HCT116 (cell line): ENCODE data around the gene SLC24A3. TPM values are rescaled to one million over a fixed set of nuclear protein-coding genes. Genes with fewer than 3 reads are reported as not detected.

Experiments used
- ATAC-seq: fragments of 200-7000 bp; cut with Tn5 transposase; 2 replicates; pipeline ENCODE4 v1.9.1; 2020; ENCODE audit warnings: mild to moderate bottlenecking, moderate library complexity
- BruUV-seq: library from RNA; stranded (reverse); fragments of 400-500 nt; replicated peaks from 2 replicates; lab custom pipeline; 2021; lab: Mats Ljungman, UMichigan
- CTCF ChIA-PET: fragments of 300-600 bp; sonication (Branson Sonifier 250); formaldehyde crosslinking; loops from one replicate; lab custom pipeline; 2021; ENCODE audit warnings: antibody characterized with exemption; lab: Charles Lee
- POLR2A ChIA-PET: fragments of 300-600, 350-600 bp; sonication (Branson Sonifier 250); formaldehyde crosslinking; loops from one replicate; lab custom pipeline; 2021; ENCODE audit warnings: antibody characterized with exemption; lab: Charles Lee
- RAD21 ChIA-PET, 2 experiments: fragments of 300-600 bp; sonication (Branson Sonifier 250); formaldehyde crosslinking; loops; one replicate each; lab custom pipeline; 2023; ENCODE audit warnings: low total read pairs in 2 of 2; ENCODE audit not compliant: uncharacterized antibody in 2 of 2, unreplicated experiment in 2 of 2, low non-redundant PET in 1 of 2; lab: Charles Lee
- DNase-seq: peaks from one replicate; pipeline ENCODE4 v3.0.0-alpha.2; 2010; ENCODE audit warnings: low read depth, low spot score
- H2AFZ ChIP-seq: fragments of 200-600 bp; shearing (Covaris generic), sonication (generic); 2 replicates; pipeline ENCODE4 v1.6.1; 2017; ENCODE audit warnings: low read depth, mixed run types, mixed read lengths, antibody characterized with exemption, low read length; ENCODE audit not compliant: poor library complexity, severe bottlenecking
- H3K27ac ChIP-seq: 2 replicates; pipeline ENCODE4 v1.5.1; 2012; ENCODE audit warnings: low read depth, low read length
- H3K27me3 ChIP-seq: fragments of 200-600 bp; sonication (generic); 2 replicates; pipeline ENCODE4 v1.6.1; 2016; ENCODE audit warnings: mixed run types, low read length, mixed read lengths; ENCODE audit not compliant: insufficient read depth
- H3K36me3 ChIP-seq, 2 experiments: fragments of 200-500 bp in 1 of 2; fragments of 200-600 bp in 1 of 2; sonication (Bioruptor generic) in 1 of 2; sonication (generic) in 1 of 2; 2 replicates each; pipeline versions ENCODE4 v1.5.1 to v1.6.1; 2014 to 2016; ENCODE audit warnings: low read length in 2 of 2, inconsistent platforms in 1 of 2, mixed read lengths in 1 of 2, mixed run types in 1 of 2; ENCODE audit not compliant: insufficient read depth in 2 of 2, control insufficient read depth in 1 of 2
- H3K4me1 ChIP-seq, 2 experiments: fragments of 200-600 bp in 1 of 2; sonication (generic) in 1 of 2; 2 replicates each; pipeline versions ENCODE4 v1.5.1 to v1.6.1; 2012 to 2017; ENCODE audit warnings: low read length in 2 of 2, inconsistent platforms in 1 of 2, mild to moderate bottlenecking in 1 of 2, mixed read lengths in 1 of 2, mixed run types in 1 of 2, moderate library complexity in 1 of 2; ENCODE audit not compliant: insufficient read depth in 2 of 2, control insufficient read depth in 1 of 2
- H3K4me2 ChIP-seq: fragments of 200-600 bp; sonication (generic); 2 replicates; pipeline ENCODE4 v1.6.1; 2017; ENCODE audit warnings: mixed run types, low read length, mixed read lengths
- H3K4me3 ChIP-seq, 2 experiments: fragments of 200-600 bp in 1 of 2; sonication (generic) in 1 of 2; replicated peaks in 1 of 2; 2 replicates each; pipeline ENCODE4 v1.5.1; 2011 to 2016; ENCODE audit warnings: low read length in 2 of 2, control low read depth in 1 of 2, low read depth in 1 of 2, mild to moderate bottlenecking in 1 of 2, mixed read lengths in 1 of 2, mixed run types in 1 of 2
- H3K79me2 ChIP-seq: fragments of 200-600 bp; sonication (generic); 2 replicates; pipeline ENCODE4 v1.6.1; 2017; ENCODE audit warnings: mild to moderate bottlenecking, mixed run types, low read length, moderate library complexity, mixed read lengths; ENCODE audit not compliant: insufficient read depth
- H3K9ac ChIP-seq: fragments of 200-600 bp; sonication (generic); 2 replicates; pipeline ENCODE4 v1.6.1; 2016; ENCODE audit warnings: low read length, mixed read lengths
- H3K9me2 ChIP-seq: fragments of 200-600 bp; sonication (generic), shearing (Covaris generic); 2 replicates; pipeline ENCODE4 v1.6.1; 2017; ENCODE audit warnings: mixed run types, mild to moderate bottlenecking, moderate library complexity; ENCODE audit not compliant: insufficient read depth
- H3K9me3 ChIP-seq, 2 experiments: fragments of 200-500 bp in 1 of 2; fragments of 200-600 bp in 1 of 2; sonication (Bioruptor generic) in 1 of 2; sonication (generic) in 1 of 2; 2 replicates each; pipeline ENCODE4 v1.6.1; 2014 to 2017; ENCODE audit warnings: low read length in 2 of 2, mixed read lengths in 2 of 2, inconsistent platforms in 1 of 2, low read depth in 1 of 2, mild to moderate bottlenecking in 1 of 2, mixed run types in 1 of 2, moderate library complexity in 1 of 2; ENCODE audit not compliant: control insufficient read depth in 1 of 2, insufficient read depth in 1 of 2
- H4K20me1 ChIP-seq: fragments of 200-600 bp; sonication (generic), shearing (Covaris generic); 2 replicates; pipeline ENCODE4 v1.6.1; 2017; ENCODE audit warnings: mixed run types, mild to moderate bottlenecking, moderate library complexity; ENCODE audit not compliant: insufficient read depth
- ATF3 ChIP-seq: IDR thresholded peaks from 2 replicates; pipeline ENCODE4 v1.6.1; 2012
- CBX3 ChIP-seq: IDR thresholded peaks from 2 replicates; pipeline ENCODE4 v1.6.1; 2012; ENCODE audit warnings: low read depth
- CEBPB ChIP-seq: IDR thresholded peaks from 2 replicates; pipeline ENCODE4 v1.6.1; 2012; ENCODE audit warnings: low read depth
- CTCF ChIP-seq, 3 experiments: fragments of 200-600 bp in 1 of 3; sonication (generic) in 1 of 3; IDR thresholded peaks in 2 of 3; conservative IDR thresholded peaks in 1 of 3; 2 replicates each; pipeline ENCODE4 v1.5.1; 2012 to 2017; ENCODE audit warnings: low read depth in 2 of 3, low read length in 2 of 3, antibody characterized with exemption in 1 of 3, borderline replicate concordance in 1 of 3, control low read depth in 1 of 3, mild to moderate bottlenecking in 1 of 3, mixed read lengths in 1 of 3, mixed run types in 1 of 3, moderate library complexity in 1 of 3; ENCODE audit not compliant: insufficient read depth in 1 of 3
- MAX ChIP-seq: IDR thresholded peaks from 2 replicates; pipeline ENCODE4 v1.6.1; 2012
- ZNF274 ChIP-seq: fragments of 200-500 bp; sonication (Bioruptor generic); IDR thresholded peaks from 2 replicates; pipeline ENCODE4 v1.6.1; 2014; ENCODE audit warnings: mild to moderate bottlenecking, low read depth, low read length, inconsistent platforms
- intact Hi-C: fragments of 100-400 bp; cut with micrococcal nuclease; formaldehyde crosslinking; loops from 2 replicates; pipeline ENCODE4 v1.10.0; 2022
- total RNA-seq: library from RNA; stranded (reverse); gene quantifications from one replicate; pipeline ENCODE4 v1.2.1, GENCODE V29; 2021; ENCODE audit not compliant: unreplicated experiment

The SLC24A3 gene
- total RNA-seq, 1 experiment from 2014 or later, result not detected

- ChIA-PET CTCF (no interaction called here), RAD21 (no interaction called here), POLR2A (no interaction called here)
- H3K27ac ChIP-seq, result no peak overlapping the region
- intact Hi-C loops, result no loop called here
- ATAC-seq, result no peak
- H3K9ac ChIP-seq, result no peak overlapping the region
- no peaks in the 10 kb centered on the region for H3K4me1 ChIP-seq
- TF ChIP-seq CBX3 (no peak), ATF3 (no peak), CEBPB (no peak), CTCF (IDR thresholded peaks at IDR 0.05 in 2 of 3, conservative IDR thresholded peaks at IDR 0.05 in 1 of 3; ENCODE audit: borderline replicate concordance in 1 of 3, insufficient read depth in 1 of 3, low read depth in 2 of 3, low read length in 2 of 3) (no peak), ZNF274 (no peak), MAX (no peak)
- no peaks in the 10 kb centered on the region for H3K9me2 ChIP-seq
- no peak overlapping the region for H3K4me3 ChIP-seq
- H4K20me1 ChIP-seq, result no peaks in the 10 kb centered on the region
- H3K36me3 ChIP-seq, result no peaks in the 10 kb centered on the region
- H3K27me3 ChIP-seq, result no peaks in the 10 kb centered on the region
- no peaks in the 10 kb centered on the region for H3K79me2 ChIP-seq
- H2AFZ ChIP-seq, result no peak overlapping the region
- no TSS peak for BruUV-seq
- no peak overlapping the region for H3K4me2 ChIP-seq
- H3K9me3 ChIP-seq, result no peaks in the 10 kb centered on the region; a peak in 2 of 4 replicates
- DNase-seq, result no peak
Measured at GRCh38 chr20:19440660-19441527, 228.5 kb downstream of the SLC24A3 start.
